Gastroesophageal sphincter (tissue), 3 donors: ENCODE measurements around the gene ARHGDIB.

Experiments
- CTCF ChIP-seq, 4 experiments: fragments of 200-600 bp in 2 of 4; fragments of 450-650 bp in 2 of 4; sonication (generic) in 1 of 4; IDR thresholded peaks; one replicate each; pipeline ENCODE4 v1.5.1; 2017 to 2019; ENCODE audit warnings: antibody characterized with exemption in 4 of 4, mild to moderate bottlenecking in 2 of 4, moderate library complexity in 2 of 4
- EP300 ChIP-seq: sonication (generic); formaldehyde crosslinking; IDR thresholded peaks from one replicate; pipeline ENCODE4 v1.6.1; 2017; ENCODE audit warnings: antibody characterized with exemption, mild to moderate bottlenecking
- POLR2A ChIP-seq, 2 donors: fragments of 450-650 bp; IDR thresholded peaks; one replicate each; pipeline ENCODE4 v1.6.1; 2017; ENCODE audit warnings: antibody characterized with exemption in 2 of 2, mild to moderate bottlenecking in 2 of 2, moderate library complexity in 1 of 2
- POLR2AphosphoS5 ChIP-seq: sonication (generic); formaldehyde crosslinking; IDR thresholded peaks from one replicate; pipeline ENCODE4 v1.6.1; 2017; ENCODE audit warnings: antibody characterized with exemption

DNA sequence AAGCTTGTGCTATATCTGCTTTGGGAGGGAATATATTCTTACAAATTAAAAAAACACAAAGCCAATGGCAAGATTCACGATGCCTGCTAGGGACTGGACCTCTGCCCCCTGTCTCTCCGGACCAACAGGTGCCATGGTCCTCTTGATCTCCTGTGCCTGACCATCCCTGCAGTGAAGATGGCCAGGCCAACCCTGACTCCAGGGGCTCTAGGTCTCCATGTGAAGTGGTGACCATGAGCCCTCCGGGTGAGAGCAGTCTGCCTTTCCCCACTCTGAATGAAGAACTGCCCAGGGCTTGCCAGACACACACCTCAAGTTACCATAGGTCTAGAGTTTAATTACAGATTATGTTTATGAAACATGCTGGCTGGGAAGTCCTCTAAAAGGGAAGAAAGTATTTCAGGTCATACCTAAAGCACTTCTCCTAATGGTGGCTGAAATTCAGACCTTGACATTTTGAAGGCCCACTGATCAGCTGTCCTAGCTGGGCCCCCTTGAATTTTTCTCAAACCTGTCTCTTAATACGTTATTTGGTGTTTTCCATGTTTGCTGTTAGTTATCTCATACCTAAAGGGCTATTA, 1.4 kb downstream of the ARHGDIB start:
- TF ChIP-seq CTCF (IDR thresholded peaks at IDR 0.05): no peak
- TF ChIP-seq POLR2A (IDR thresholded peaks at IDR 0.05): no peak
- no peak for TF ChIP-seq POLR2AphosphoS5
- no peak for TF ChIP-seq EP300
